GM12878 (cell line): ENCODE measurements around the gene HMGN1. TPM values are rescaled to one million over a fixed set of nuclear protein-coding genes. Genes with fewer than 3 reads are reported as not detected.
A peak's percentile ranks its signal among the peaks of the same experiment; 100 is the strongest.

ENCODE experiments used
- ATAC-seq: fragments of 200-7000 bp; cut with Tn5 transposase; 3 replicates; pipeline ENCODE4 v1.9.1; 2020; ENCODE audit warnings: mild to moderate bottlenecking, moderate library complexity
- BruUV-seq: library from RNA; stranded (reverse); fragments of 400-500 nt; replicated peaks from 2 replicates; lab custom pipeline; 2021; lab: Mats Ljungman, UMichigan
- CTCF ChIA-PET: fragments of 300-600 bp; sonication (Branson Sonifier 250); formaldehyde crosslinking; extraction: SDS; loops from one replicate; lab custom pipeline; 2021; ENCODE audit warnings: inconsistent platforms; lab: Yijun Ruan, JAX
- POLR2A ChIA-PET: fragments of 350-600 bp; formaldehyde crosslinking; extraction: SDS; loops from one replicate; lab custom pipeline; 2021; ENCODE audit warnings: inconsistent platforms; lab: Charles Lee
- RAD21 ChIA-PET: fragments of 300-600 bp; sonication (Branson Sonifier 250); formaldehyde crosslinking; loops from one replicate; lab custom pipeline; 2023; ENCODE audit warnings: antibody characterized with exemption; ENCODE audit not compliant: unreplicated experiment; lab: Charles Lee
- SMC1A ChIA-PET: fragments of 300-600 bp; sonication (Branson Sonifier 250); formaldehyde crosslinking; loops from one replicate; lab custom pipeline; 2023; ENCODE audit not compliant: unreplicated experiment, uncharacterized antibody; lab: Charles Lee
- DNase-seq: peaks from one replicate; pipeline ENCODE4 v3.0.0-alpha.2; 2011; ENCODE audit warnings: low read depth, low spot score
- FAIRE-seq: peaks from 3 replicates; lab custom pipeline; 2011; peaks lifted over from hg19 to GRCh38; lab: Jason Lieb, UNC
- H2AFZ ChIP-seq: 2 replicates; pipeline ENCODE4 v1.6.0; 2011; ENCODE audit warnings: low read depth, low read length, control low read depth; ENCODE audit not compliant: control insufficient read depth
- H3K27ac ChIP-seq: 2 replicates; pipeline ENCODE4 v1.5.1; 2011; ENCODE audit warnings: control low read depth; ENCODE audit not compliant: control insufficient read depth, insufficient read depth
- H3K27me3 ChIP-seq, 2 experiments: replicated peaks in 1 of 2; 2 replicates each; pipeline versions ENCODE4 v1.6.0 to v1.6.1; 2011; ENCODE audit warnings: low read length in 1 of 2; ENCODE audit not compliant: control insufficient read depth in 2 of 2, insufficient read depth in 2 of 2
- H3K36me3 ChIP-seq, 2 experiments: 2 replicates each; pipeline ENCODE4 v1.5.1; 2011; ENCODE audit warnings: low read length in 1 of 2; ENCODE audit not compliant: control insufficient read depth in 2 of 2, insufficient read depth in 2 of 2
- H3K4me1 ChIP-seq: 2 replicates; pipeline ENCODE4 v1.6.1; 2011; ENCODE audit warnings: mild to moderate bottlenecking, low read length, moderate library complexity, mixed read lengths; ENCODE audit not compliant: control insufficient read depth, insufficient read depth
- H3K4me2 ChIP-seq: 2 replicates; pipeline ENCODE4 v1.6.0; 2011; ENCODE audit warnings: control low read depth; ENCODE audit not compliant: control insufficient read depth, insufficient read depth
- H3K4me3 ChIP-seq: fragments of 200-600 bp; sonication (generic); 2 replicates; pipeline ENCODE4 v1.5.1; 2016
- H3K79me2 ChIP-seq: 2 replicates; pipeline ENCODE4 v1.6.0; 2011; ENCODE audit warnings: low read length; ENCODE audit not compliant: control insufficient read depth, insufficient read depth
- H3K9ac ChIP-seq: 2 replicates; pipeline ENCODE4 v1.8.0; 2011; ENCODE audit warnings: low read length, control low read depth, mixed read lengths; ENCODE audit not compliant: control insufficient read depth, insufficient read depth
- H3K9me3 ChIP-seq: replicated peaks from 3 replicates; pipeline ENCODE4 v1.5.1; 2011; ENCODE audit warnings: mild to moderate bottlenecking, low read length; ENCODE audit not compliant: control insufficient read depth, insufficient read depth
- H4K20me1 ChIP-seq: 2 replicates; pipeline ENCODE4 v1.6.0; 2011; ENCODE audit not compliant: control insufficient read depth, insufficient read depth
- SUZ12 ChIP-seq: fragments of 200-600 bp; sonication (generic); IDR thresholded peaks from one replicate; pipeline ENCODE4 v1.6.1; 2018; ENCODE audit warnings: antibody characterized with exemption, mild to moderate bottlenecking; ENCODE audit not compliant: unreplicated experiment
- WGBS: methylation state at CpG from one replicate; pipeline ENCODE4 v1.1.6; 2016; ENCODE audit warnings: low lambda C conversion rate; ENCODE audit not compliant: insufficient replicate concordance, insufficient coverage; ENCODE audit errors: missing lambda C conversion rate; 5-methylcytosine and 5-hydroxymethylcytosine counted together
- in situ Hi-C: fragments of 300-500 bp; cut with MboI; formaldehyde crosslinking; loops from 9 replicates; pipeline ENCODE4 v1.14.3; 2018; ENCODE audit warnings: mixed read lengths
- intact Hi-C: fragments of 100-400 bp; cut with micrococcal nuclease; formaldehyde crosslinking; loops from one replicate; pipeline ENCODE4 v1.14.2; 2022; ENCODE audit not compliant: unreplicated experiment
- polyA plus RNA-seq, 11 experiments: library from polyadenylated mRNA; depleted of rRNA in 4 of 11; unstranded in 6 of 11; stranded (reverse) in 5 of 11; fragments of >200 nt; fragmentation: Nextera tagmentation in 4 of 11; fragmentation: Illumina TruSeq in 1 of 11; extraction: Ambion mirVana in 4 of 11; extraction: Trizol in 1 of 11; gene quantifications; 1 replicate in 1 of 11; 2 replicates in 10 of 11; pipeline versions ENCODE4 v1.2.1 to v1.2.3, GENCODE V29; 2011 to 2016; ENCODE audit warnings: inconsistent platforms in 2 of 11, missing spikeins in 2 of 11, low read depth in 1 of 11
- total RNA-seq, 4 experiments: library from RNA; depleted of rRNA in 3 of 4; stranded (reverse); fragments of >200 nt in 3 of 4; fragmentation: Illumina TruSeq in 1 of 4; extraction: Trizol in 1 of 4; gene quantifications; 2 replicates each; pipeline versions ENCODE4 v1.2.1 to v1.2.3, GENCODE V29; 2013 to 2021
- TF ChIP-seq, protein P1 (sequence below): fragments of 150-350 bp; IDR thresholded peaks from 2 replicates; pipeline ENCODE4 v1.6.1; 2014; ENCODE audit warnings: mild to moderate bottlenecking, low read depth, low read length

The HMGN1 gene
- total and polyA plus RNA-seq, 10 of the 15 experiments (the other 5 are each of a cell fraction or from before 2014, with no cell fraction given) = 120 to 798 (median 396) TPM

DNA sequence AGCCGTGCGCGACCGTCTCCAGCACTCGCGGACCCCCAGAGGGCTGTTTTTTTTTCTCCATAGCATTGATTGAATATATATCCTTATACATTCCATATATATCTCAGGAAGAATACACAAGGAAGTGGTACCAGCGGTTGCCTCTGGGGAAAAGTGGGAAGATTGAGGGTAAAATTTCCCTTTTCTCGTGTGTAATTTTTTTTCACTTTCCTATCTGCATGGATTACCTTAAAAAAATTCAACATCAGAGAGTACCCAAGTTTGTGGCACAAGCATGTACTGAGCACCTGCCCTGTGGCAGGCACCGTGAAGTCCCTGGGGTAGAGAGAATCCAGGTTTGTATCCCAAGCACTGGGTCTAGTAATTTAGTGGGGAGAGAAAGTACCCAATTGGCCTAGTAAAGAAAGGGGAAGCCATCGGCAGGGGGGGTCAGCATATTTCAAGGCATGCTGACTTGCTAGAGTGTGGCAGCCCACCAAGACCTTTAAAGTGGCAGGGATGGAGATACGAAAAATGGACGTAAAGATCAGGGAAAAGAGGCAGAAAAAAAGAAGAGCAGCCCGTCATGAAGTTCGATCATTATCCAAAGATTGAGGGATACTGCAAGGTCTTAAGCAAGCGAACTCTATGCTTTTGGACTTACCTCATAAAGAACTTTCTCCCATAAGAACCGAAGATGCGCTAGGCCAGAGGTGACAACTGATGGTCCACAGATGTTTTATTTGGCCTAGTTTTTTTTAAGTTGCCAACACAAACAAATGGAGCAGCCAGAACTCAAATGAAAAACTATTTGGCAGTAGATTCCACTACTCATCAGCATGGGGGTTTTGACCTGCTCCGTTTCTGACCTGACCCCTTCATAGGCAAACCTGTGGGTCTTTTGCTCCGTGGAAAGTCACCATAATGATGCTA is 1.5 kb upstream of the HMGN1 start:
- peak overlapping the region; percentile 77 for H3K27ac ChIP-seq
- 0 out of 2 replicates have a peak, but pooled peaks cover 3% of the 10 kb centered on the region for H3K4me1 ChIP-seq
- ATAC-seq (no peak), FAIRE-seq (no peak), DNase-seq (no peak)
- SMC1A ChIA-PET = interaction anchor here (0.7 kb wide), 1 partner anchor 26 kb away, joined by 3 read pairs; no protein-coding TSS in a partner anchor
- H3K79me2 ChIP-seq = peaks cover 31% of the 10 kb centered on the region
- no peak overlapping the region; the same call in 1 of the 2 replicates for H2AFZ ChIP-seq
- 45% methylated on average over 19 of the region's 19 CpGs for WGBS
- peak overlapping the region; percentile 77 for H3K4me2 ChIP-seq
- RAD21 ChIA-PET = no interaction called here
- no peaks in the 10 kb centered on the region for H4K20me1 ChIP-seq
- no peak for TF ChIP-seq SUZ12
- TF ChIP-seq, protein P1, sequence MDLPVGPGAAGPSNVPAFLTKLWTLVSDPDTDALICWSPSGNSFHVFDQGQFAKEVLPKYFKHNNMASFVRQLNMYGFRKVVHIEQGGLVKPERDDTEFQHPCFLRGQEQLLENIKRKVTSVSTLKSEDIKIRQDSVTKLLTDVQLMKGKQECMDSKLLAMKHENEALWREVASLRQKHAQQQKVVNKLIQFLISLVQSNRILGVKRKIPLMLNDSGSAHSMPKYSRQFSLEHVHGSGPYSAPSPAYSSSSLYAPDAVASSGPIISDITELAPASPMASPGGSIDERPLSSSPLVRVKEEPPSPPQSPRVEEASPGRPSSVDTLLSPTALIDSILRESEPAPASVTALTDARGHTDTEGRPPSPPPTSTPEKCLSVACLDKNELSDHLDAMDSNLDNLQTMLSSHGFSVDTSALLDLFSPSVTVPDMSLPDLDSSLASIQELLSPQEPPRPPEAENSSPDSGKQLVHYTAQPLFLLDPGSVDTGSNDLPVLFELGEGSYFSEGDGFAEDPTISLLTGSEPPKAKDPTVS = no peak
- BruUV-seq = no TSS peak
- no peaks in the 10 kb centered on the region for H3K27me3 ChIP-seq
- peaks cover 0 to 3% of the 10 kb centered on the region in 2 experiments; a peak in 3 of 4 replicates for H3K36me3 ChIP-seq
- CTCF ChIA-PET = no interaction called here
- no peaks in the 10 kb centered on the region for H3K9me3 ChIP-seq
- POLR2A ChIA-PET = interaction anchor here (1.0 to 3.2 kb wide), 4 partner anchors 13 to 167 kb away, joined by 3 to 12 read pairs (median 4); partner anchors contain the start of gene PSMG1
- in situ Hi-C loops = no loop called here
- peak overlapping the region; percentile 88 for H3K4me3 ChIP-seq
- intact Hi-C loops = no loop called here
- H3K9ac ChIP-seq = peak overlapping the region; percentile 90
